Mammary microvascular endothelial cell (primary cell): Measurements from ENCODE around the gene SRI. TPM values are rescaled to one million over a fixed set of nuclear protein-coding genes. Genes with fewer than 3 reads are reported as not detected.

Source experiments
- total RNA-seq: library from RNA; depleted of rRNA; stranded (reverse); fragments of >200 nt; gene quantifications from 2 replicates; pipeline ENCODE4 v1.2.3, GENCODE V29; 2015

The SRI gene, protein sequence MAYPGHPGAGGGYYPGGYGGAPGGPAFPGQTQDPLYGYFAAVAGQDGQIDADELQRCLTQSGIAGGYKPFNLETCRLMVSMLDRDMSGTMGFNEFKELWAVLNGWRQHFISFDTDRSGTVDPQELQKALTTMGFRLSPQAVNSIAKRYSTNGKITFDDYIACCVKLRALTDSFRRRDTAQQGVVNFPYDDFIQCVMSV
- total RNA-seq, result 135 and 148 TPM in 2 replicates

DNA sequence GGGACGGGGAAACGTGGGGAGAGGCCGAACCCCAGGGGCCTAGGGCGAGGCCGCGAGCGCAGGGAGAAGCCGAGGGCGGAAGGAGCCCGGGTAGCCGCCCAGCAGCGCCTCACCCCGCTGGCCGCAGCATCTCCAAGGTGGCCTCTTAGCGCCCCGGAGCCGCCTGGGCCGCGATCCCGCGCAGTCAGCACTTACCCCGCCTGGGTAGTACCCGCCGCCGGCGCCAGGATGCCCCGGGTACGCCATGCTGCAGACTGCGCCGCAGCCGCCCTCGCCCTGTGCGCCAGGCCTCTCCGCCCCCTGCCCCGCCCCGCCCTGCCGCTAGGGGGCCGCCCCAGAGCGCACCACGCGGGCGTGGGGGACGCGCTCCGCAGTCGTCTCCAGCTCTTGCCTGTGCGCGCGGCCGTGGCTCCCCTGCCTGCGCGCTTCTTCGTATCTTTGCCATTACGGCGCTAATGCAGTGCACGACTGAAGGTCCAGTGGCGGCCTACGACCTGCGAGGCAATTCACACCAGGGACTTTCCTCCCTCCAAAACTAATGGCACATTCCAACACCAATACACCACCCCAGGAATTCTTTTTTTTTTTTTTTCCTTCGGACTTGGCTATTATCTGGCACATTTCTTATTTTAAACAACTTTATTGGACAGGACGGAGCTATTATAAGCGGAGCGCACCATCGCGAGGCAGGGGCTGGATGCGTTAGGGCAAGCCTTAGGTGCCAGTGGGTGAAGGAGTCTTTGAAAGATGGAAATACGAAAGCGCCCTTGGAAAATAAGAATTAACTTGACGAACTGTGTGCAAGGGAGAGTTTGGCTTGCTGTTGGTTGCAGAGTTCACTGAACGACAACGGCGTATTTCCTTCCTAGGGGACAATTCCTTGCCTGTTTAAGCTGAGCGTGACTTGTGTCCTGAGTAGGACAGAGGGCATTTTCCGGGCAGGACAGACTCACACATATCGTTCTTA is at the start of gene SRI:
Gene SRI (minus strand): TSS at position 258 of the 967 bp plus-strand sequence. CDS start 12 bp downstream, at position 246.

Other genes with a start within 250 kb of the SRI start
- gene STEAP4, start 86.9 kb upstream of the SRI start, total RNA-seq, result not detected in 2 replicates